KMS-11 (cell line): ENCODE results near the gene TDP1.

Source experiments
- H2AFZ ChIP-seq: fragments of 200-600 bp; sonication (generic); 2 replicates; pipeline ENCODE4 v1.6.1; 2016; ENCODE audit warnings: antibody characterized with exemption, mixed run types, low read depth
- H3K27ac ChIP-seq: fragments of 200-600 bp; sonication (generic); 2 replicates; pipeline ENCODE4 v1.6.1; 2016; ENCODE audit warnings: mild to moderate bottlenecking, mixed run types
- H3K27me3 ChIP-seq: fragments of 200-600 bp; sonication (generic); 2 replicates; pipeline ENCODE4 v1.6.1; 2017; ENCODE audit warnings: mild to moderate bottlenecking, low read depth, mixed run types, moderate library complexity; ENCODE audit not compliant: insufficient read depth
- H3K36me3 ChIP-seq: fragments of 200-600 bp; sonication (generic); 2 replicates; pipeline ENCODE4 v1.6.1; 2017; ENCODE audit warnings: mild to moderate bottlenecking, mixed run types; ENCODE audit not compliant: insufficient read depth
- H3K4me1 ChIP-seq: fragments of 200-600 bp; sonication (generic); 2 replicates; pipeline ENCODE4 v1.6.1; 2016; ENCODE audit warnings: mild to moderate bottlenecking, low read depth, mixed run types; ENCODE audit not compliant: poor library complexity, severe bottlenecking
- H3K4me2 ChIP-seq: fragments of 200-600 bp; sonication (generic); 2 replicates; pipeline ENCODE4 v1.7.0; 2016; ENCODE audit warnings: mild to moderate bottlenecking, mixed run types
- H3K4me3 ChIP-seq: fragments of 200-600 bp; sonication (generic); IDR thresholded peaks from 2 replicates; pipeline ENCODE4 v1.6.1; 2017; ENCODE audit warnings: low read depth, low read length, mixed read lengths; ENCODE audit not compliant: insufficient read depth
- H3K79me2 ChIP-seq: fragments of 200-600 bp; sonication (generic); 2 replicates; pipeline ENCODE4 v1.6.1; 2016; ENCODE audit warnings: low read depth, mixed run types; ENCODE audit not compliant: insufficient read depth
- H3K9ac ChIP-seq: fragments of 200-600 bp; sonication (generic); 2 replicates; pipeline ENCODE4 v1.6.1; 2016; ENCODE audit warnings: mild to moderate bottlenecking, mixed run types
- H4K20me1 ChIP-seq: fragments of 200-600 bp; sonication (generic); 2 replicates; pipeline ENCODE4 v1.6.1; 2016; ENCODE audit warnings: mild to moderate bottlenecking, mixed run types; ENCODE audit not compliant: insufficient read depth
- CTCF ChIP-seq: fragments of 200-600 bp; sonication (generic); conservative IDR thresholded peaks from 2 replicates; pipeline ENCODE4 v1.6.1; 2017; ENCODE audit warnings: low read depth, mild to moderate bottlenecking, antibody characterized with exemption, low read length, moderate library complexity, mixed read lengths

The TDP1 gene

GRCh38 chr14:89955745-89956660 is at the start of gene TDP1:
Gene TDP1, plus strand, starts transcription at chr14:89955927. Its CDS starts 7,188 bp downstream, at chr14:89963115.
- peak within 1 kb of the TSS; percentile 87 for H2AFZ ChIP-seq
- peak within 1 kb of the TSS; percentile 89 for H3K27ac ChIP-seq
- peak within 1 kb of the TSS; percentile 80 for H3K9ac ChIP-seq
- H3K4me2 ChIP-seq = peak within 1 kb of the TSS; percentile 92
- H3K4me3 ChIP-seq = no peak within 1 kb of the TSS
- H4K20me1 ChIP-seq = no peaks in the 10 kb centered on the region
- H3K79me2 ChIP-seq = peaks cover 11% of the 10 kb centered on the region
- H3K27me3 ChIP-seq = no peaks in the 10 kb centered on the region
- no peak for TF ChIP-seq CTCF
- peaks cover 40% of the 10 kb centered on the region for H3K4me1 ChIP-seq
- no peaks in the 10 kb centered on the region for H3K36me3 ChIP-seq

GRCh38 chr14:89906000-89906399 is 49.7 kb upstream of the TDP1 start:
- H3K4me3 ChIP-seq = no peak overlapping the region
- H3K27ac ChIP-seq = no peak overlapping the region

GRCh38 chr14:89907655-89908054 is 48.1 kb upstream of the TDP1 start:
- Histone ChIP-seq H3K4me1 (no peaks in the 10 kb centered on the region), H3K4me2 (no peak overlapping the region)

More at GRCh38 chr14:89906000-89906399, 49.7 kb upstream of the TDP1 start:
- Histone ChIP-seq H3K9ac (no peak overlapping the region), H4K20me1 (no peaks in the 10 kb centered on the region), H2AFZ (no peak overlapping the region), H3K4me2 (no peak overlapping the region), H3K27me3 (no peaks in the 10 kb centered on the region), H3K4me1 (no peaks in the 10 kb centered on the region), H3K36me3 (no peaks in the 10 kb centered on the region), H3K79me2 (no peaks in the 10 kb centered on the region)
- no peak for TF ChIP-seq CTCF

GRCh38 chr14:89908712-89909450 is 46.8 kb upstream of the TDP1 start:
- no peak for TF ChIP-seq CTCF
- Histone ChIP-seq H3K79me2 (no peaks in the 10 kb centered on the region), H3K27me3 (no peaks in the 10 kb centered on the region), H3K4me3 (no peak overlapping the region), H2AFZ (no peak overlapping the region), H3K9ac (no peak overlapping the region), H3K4me2 (no peak overlapping the region), H3K4me1 (no peaks in the 10 kb centered on the region), H3K27ac (no peak overlapping the region), H3K36me3 (no peaks in the 10 kb centered on the region), H4K20me1 (no peaks in the 10 kb centered on the region)

More at GRCh38 chr14:89907655-89908054, 48.1 kb upstream of the TDP1 start:
- H3K27ac ChIP-seq = no peak overlapping the region
- no peaks in the 10 kb centered on the region for H4K20me1 ChIP-seq
- H2AFZ ChIP-seq = no peak overlapping the region
- no peaks in the 10 kb centered on the region for H3K79me2 ChIP-seq
- H3K27me3 ChIP-seq = no peaks in the 10 kb centered on the region
- H3K4me3 ChIP-seq = no peak overlapping the region
- no peak overlapping the region for H3K9ac ChIP-seq
- H3K36me3 ChIP-seq = no peaks in the 10 kb centered on the region
- TF ChIP-seq CTCF = no peak
